ENCODE results near the gene DLGAP4.
"Not testable (repeated sequence)": the region's sequence is repeated elsewhere in the genome, so short reads cannot be mapped to it uniquely, and the experiment has no call there.

Gene DLGAP4

DNA sequence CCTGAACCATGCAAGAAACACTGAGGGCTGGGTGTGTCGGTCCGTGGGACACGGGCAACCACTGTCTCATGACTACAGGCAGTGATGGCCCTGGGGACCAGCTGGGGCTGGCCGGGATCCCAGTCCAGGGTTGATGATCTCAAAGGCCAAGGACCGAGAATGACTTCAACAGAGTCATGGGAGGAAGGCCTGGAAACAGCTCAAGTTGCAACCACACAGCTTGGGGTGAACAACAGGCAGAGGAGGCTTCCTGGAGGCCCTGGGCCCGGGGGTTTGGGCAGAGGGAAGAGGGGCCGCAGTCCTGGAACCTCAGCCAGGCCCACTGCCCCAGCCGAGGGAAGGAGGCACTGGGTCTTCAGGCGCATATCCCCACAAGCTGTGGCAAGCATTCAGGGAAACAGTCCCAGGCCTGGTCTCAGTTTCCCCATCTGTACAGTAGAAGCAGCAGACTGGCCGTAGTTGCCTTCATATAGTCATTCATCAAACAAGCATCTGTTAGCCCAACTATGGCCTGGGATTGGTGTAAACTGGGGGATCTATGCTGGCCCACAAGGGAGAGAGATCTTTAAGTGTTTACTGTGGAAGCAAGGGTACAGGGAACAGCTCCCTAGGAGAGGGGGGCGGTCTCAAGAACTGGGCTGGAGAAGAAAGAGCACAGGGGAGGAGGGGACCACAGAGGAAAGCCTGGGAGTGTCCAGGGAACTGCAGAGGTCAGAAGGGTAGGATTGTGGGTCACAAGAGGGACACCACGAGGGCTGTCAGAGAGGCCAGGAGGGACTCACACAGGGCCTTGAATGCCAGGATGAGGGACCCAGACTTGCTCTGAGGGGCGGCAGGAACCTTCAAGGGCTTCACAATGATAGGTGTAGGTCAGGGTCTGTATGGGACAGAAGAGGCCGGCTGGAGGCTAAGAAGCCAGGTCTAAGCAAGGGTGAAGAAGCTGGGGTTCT, 237.3 kb downstream of the DLGAP4 start:
- no peak for DNase-seq

DNA sequence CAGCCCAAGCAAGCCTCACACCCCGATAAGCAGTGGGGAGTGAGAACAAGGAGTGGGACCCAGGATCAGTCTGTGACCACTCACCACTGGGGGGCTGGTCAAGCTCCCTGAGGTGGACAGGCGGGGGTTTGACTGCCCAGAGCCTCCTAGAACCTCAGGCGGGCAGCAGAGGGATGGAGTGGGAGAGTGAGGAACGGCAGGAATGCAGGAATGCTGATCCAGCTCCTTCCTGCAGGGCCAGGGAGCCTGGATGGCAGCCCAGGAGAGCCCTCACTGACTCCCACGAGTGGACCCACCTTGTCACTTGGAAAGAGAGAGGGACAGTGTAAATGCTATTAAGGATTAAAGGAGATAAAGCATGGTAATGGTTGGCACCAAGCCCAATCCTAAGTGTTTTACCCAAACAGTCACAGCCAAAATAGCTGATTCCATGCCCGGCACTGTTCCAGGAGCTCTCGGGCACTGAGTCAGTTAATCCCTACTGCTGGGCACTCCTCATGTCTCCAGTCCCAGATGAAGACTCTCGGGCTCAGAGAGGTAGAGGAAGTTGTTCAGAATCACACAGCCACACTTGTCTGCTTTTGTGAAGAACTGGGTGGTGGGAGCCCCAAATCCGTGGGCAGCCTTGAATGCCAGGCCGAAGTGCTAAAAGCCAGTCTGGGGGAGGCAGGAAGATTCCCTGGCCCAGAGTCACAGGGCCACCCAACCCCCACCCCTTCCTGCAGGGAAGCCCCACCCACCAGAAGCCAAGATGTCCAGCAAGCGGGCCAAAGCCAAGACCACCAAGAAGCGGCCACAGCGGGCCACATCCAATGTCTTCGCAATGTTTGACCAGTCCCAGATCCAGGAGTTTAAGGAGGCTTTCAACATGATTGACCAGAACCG, 238.2 kb downstream of the DLGAP4 start:
- no peak for DNase-seq

DNA sequence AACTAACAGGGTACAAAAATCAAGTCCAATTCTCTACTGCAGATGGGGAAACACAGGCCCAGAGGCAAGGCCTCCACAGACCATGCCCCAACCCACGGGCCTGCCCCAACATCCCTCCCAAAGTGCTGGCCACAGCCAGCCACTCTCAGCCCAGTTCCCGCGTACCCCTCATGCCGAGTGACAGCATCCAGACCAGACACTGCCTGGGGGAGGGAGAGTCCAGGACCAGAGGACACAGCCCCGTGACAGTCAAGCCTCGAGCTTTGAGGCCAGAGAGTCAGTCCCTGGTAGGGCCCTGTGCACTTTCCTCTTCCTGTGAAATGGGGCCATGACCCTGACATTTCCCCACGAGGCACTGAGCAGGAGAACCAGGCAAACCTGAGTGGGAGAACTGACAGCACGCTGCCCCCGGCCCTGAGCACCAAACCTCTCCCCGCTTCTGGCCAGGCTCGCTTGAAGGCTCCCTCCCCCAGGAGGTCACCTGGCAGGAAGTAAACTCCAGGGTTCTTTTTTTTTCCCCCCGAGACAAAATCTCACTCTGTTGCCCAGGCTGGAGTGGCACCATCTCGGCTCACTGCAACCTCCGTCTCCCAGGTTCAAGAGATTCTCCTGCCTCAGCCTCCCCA, 240.1 kb downstream of the DLGAP4 start:
- no peak for DNase-seq

DNA sequence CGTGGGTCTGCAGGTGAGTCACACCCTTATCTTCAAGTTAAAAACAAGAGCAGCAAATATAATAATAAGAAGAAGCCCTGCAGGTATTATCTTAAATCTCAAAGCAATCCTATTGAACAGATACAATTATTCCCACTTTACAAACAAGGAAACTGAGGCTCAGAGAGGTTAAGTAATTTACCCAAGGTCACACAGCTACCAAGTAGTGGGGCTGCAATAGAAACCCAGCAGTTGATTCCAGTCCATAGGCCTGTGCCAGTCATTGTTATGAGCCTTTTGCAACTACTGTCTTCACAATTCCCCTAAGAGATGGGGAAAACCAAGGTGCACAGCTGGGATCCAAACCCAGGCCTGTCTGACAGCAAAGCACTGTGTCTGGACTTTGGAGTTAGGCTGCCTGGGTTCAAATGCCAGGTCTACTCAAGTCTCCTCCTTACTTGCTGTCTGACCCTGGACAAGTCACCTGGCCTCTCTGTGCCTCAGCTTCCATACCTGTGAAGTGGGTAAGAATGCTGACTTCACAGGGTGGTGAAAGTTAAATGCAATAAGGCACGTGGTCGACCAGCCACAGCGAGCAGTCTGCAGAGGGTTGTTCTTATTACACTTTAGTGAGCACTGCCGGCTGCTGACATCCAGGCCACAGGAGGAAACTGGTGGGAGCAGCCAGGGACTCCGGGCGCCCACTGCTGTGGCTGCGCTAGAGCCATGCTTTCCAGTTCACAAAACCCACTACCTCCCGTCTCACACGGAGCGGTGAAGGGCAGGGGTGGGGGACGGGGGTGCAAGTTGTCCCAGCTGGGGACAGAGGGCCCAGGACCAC, 241.3 kb downstream of the DLGAP4 start:
- DNase-seq, result no peak

DNA sequence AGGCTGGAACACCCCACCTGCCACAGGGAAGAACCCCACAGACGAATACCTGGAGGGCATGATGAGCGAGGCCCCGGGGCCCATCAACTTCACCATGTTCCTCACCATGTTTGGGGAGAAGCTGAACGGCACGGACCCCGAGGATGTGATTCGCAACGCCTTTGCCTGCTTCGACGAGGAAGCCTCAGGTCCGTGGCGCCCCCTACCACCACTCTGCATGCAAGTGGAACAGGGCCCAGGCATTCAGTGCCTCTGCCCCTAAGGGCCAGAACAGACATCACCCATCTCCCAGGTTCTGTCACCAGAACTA, 241.8 kb downstream of the DLGAP4 start:
- no peak for DNase-seq

DNA sequence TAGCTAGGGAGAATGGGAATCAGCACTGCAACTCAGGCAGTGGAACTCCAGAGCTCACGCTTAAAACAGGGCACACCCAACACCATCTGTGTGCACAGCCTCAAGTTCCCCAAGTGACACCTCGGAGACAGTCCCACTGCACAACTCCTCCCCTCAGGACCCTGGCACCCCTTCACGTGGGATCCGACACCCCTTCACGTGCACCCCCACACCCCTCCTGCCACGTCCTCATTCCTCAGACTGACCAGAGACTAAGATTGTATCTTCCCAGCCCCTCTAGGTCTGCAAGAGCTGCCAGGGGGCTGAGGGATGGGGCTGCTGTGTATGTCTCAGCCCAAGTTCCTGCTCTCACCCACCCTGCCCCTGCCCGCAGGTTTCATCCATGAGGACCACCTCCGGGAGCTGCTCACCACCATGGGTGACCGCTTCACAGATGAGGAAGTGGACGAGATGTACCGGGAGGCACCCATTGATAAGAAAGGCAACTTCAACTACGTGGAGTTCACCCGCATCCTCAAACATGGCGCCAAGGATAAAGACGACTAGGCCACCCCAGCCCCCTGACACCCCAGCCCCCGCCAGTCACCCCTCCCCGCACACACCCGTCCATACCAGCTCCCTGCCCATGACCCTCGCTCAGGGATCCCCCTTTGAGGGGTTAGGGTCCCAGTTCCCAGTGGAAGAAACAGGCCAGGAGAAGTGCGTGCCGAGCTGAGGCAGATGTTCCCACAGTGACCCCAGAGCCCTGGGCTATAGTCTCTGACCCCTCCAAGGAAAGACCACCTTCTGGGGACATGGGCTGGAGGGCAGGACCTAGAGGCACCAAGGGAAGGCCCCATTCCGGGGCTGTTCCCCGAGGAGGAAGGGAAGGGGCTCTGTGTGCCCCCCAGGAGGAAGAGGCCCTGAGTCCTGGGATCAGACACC, 242.8 kb downstream of the DLGAP4 start:
- no peak for DNase-seq

DNA sequence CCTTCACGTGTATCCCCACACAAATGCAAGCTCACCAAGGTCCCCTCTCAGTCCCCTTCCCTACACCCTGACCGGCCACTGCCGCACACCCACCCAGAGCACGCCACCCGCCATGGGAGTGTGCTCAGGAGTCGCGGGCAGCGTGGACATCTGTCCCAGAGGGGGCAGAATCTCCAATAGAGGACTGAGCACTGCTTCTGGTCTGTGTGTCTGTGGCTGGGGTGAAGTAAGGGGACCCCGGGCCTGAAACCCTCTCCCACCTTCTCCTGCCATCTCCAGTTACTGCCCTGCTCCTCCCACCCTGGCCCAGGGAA, 243.4 kb downstream of the DLGAP4 start:
- no peak for DNase-seq

DNA sequence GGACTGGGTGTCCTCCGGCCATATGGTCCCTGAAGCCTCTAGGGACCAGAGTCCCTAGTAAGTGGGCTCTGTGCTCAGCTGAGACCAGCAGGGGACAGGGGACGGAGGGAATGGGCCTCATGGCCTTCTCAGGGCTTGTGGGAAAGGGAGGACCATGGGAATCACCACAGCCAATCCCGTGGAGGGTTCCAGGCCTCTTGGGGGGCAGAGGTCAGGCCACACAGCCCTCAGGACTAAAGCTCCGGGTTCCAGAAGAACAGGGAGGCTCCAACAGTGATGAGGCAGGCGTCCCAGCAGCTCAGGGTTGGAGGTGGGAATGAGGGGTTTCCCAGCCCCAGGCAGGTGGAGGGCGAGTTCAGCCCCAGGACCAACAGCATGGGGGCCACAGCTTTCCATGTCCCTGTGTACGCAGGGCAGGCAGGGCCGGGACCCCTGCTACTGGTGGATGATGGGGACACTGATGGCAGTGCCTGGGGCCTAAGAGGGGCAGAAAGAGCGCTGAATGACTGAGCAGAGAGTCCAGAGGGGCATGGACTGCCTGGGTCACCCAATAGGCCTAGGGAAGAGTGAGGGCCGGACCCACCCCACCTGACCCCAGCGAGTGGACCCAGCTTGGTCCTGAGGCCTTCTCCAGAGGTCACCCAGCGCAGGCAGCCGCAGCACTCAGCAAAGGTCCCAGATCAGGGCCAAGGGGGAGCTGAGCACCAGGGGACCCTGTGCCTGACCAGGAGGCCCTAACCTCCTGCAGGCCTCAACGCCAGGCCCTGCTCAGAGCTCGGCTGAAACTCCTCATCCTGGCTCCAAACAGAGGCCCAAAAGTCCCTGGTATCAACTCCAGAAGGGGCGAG, 244.0 kb downstream of the DLGAP4 start:
- no peak for DNase-seq

DNA sequence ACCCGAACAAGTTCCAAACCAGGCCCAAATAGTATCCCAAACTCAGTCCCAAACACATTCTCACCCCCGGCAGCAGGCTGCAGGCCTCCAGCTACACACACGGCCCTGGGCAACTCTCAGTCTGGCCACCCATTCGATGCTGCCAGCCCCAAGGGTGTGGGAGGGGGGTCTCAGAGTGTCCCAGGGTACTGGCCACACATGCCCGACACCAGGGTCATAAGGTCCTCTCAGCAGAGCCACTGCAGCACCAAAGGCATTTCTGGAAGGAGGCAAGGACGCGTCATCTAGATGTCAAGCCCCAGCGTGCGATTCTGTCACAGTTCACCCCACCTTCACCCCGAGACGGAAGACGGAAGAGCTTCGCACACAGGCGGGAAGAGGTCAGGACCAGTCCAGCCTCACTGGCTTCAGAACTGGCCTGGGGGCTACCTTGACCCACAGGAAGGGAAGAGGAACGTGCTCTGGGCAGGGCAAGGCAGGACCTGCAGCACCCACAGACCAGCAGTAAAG, 244.7 kb downstream of the DLGAP4 start:
- no peak for DNase-seq

DNA sequence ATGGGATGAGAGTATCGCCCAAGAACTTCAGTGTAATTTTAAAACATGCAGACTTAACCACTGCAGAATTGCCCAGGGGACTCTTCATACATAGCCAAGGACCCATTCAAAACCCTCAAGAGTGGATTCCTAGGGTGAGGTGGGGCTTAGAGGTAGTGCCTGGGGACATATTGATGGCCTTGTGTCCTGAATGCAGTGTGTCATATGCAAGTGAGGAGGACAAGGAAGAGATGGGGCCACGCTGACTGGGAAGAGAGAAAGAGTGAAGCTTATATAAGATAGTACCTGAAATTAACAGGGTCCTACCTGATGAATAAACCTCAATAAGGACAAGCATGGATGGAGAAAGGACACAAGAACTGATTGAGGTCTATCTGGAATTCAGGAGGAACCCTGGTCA, 249.1 kb downstream of the DLGAP4 start:
- DNase-seq, result no peak

DNA sequence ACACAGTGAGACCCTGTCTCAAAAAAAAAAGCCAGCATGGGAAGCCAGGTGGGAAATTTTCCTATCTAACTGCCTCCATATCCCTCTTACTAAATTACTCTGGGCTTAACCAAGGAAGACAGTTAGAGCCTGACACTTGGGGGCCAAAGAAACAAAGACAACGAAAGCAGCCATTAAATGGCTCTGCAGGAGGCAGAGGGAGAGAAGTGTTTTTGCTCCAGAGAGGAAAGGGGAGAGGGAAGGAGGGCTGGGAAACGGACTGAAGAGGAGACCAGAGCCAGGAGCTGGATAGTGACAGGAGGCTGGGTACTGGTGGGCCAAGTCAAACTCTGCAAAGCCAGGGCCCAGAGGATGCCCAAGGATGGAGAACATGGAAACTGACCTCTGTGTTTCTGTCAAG, 256.6 kb downstream of the DLGAP4 start:
- no peak for DNase-seq

DNA sequence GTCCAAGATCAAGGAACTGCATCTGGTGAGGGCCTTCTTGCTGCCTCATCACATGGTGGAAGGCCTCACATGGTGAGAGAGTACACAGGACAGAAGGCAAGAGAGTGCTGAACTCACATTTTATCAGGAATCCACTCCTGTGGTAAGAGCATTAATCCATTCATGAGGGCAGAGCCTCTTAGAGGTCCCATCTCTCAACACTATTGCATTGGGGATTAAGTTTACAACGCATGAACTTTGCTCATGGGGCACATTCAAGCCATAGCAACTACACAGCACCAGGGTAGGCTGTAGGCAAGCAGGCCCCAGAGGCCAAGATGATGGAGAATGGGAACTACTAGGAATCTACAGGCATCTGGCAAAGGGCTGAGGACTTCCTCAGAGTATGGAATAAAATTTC, 257.2 kb downstream of the DLGAP4 start:
- no peak for DNase-seq

DNA sequence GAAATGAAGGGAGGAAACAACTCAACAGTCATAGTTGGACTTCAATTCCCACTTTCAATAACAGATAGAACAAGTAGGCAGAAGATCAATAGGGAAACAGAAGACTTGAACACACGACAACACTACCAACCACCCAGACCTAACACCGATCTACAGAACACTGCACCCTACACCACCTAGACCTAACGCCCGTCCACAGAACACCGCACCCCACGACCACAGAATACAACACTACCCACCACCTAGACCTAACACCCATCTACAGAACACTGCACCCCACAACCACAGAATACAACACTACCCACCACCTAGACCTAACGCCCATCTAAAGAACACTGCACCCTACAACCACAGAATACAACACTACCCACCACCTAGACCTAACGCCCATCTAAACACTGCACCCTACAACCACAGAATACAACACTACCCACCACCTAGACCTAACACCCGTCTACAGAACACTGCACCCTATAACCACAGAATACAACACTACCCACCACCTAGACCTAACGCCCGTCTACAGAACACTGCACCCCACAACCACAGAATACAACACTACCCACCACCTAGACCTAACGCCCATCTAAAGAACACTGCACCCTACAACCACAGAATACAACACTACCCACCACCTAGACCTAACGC, 258.1 kb downstream of the DLGAP4 start:
- not testable (repeated sequence) for DNase-seq

DNA sequence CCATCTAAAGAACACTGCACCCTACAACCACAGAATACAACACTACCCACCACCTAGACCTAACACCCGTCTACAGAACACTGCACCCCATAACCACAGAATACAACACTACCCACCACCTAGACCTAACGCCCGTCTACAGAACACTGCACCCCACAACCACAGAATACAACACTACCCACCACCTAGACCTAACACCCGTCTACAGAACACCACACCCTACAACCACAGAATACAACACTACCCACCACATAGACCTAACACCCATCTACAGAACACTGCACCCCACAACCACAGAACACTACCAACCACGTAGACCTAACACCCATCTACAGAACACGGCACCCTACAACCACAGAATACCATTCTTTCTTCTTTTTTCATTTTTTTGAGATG, 258.6 kb downstream of the DLGAP4 start:
- peak; percentile 48 for DNase-seq

DNA sequence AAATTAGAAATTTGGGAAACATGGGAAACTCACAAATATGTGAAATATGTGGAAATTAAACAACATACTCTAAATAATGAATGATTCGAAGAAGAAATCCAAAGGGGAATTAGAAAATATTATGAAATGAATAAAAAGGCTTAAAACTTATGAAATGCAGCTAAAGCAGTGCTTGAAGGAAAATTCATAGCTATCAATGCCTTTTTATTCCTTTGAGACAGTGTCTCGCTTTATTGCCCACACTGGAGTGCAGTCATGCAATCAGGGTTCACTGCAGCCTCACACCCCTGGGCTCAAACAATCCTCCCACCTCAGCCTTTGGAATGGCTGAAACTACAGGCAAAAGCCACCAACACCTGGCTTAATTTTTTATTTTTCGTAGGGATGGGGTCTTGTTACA, 259.4 kb downstream of the DLGAP4 start:
- no peak for DNase-seq

DNA sequence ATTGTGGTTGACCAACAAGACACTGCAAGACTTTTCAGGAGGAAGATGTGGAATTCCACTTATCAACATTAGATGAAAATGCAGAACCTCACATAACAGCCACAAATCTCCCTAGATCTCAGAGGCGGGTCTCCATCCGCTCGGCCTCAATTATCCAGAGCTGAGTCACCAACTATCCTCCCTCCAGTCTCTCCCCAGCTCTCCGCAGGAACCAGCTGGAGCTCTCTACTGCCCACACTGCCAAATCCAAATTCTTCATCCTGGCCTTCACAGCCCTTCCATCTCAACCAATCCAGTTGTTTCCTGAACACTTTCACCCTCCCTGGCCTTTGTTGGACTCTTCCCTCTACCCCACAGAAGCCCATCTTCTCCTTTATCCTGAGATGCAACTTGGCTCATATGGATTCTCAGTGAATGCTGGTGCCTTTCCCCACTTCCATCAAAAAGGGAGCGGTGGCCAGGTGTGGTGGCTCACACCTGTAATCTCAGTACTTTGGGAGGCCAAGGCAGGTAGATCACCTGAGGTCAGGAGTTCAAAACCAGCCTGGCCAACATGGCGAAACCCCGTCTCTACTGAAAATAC, 263.8 kb downstream of the DLGAP4 start:
- no peak for DNase-seq

DNA sequence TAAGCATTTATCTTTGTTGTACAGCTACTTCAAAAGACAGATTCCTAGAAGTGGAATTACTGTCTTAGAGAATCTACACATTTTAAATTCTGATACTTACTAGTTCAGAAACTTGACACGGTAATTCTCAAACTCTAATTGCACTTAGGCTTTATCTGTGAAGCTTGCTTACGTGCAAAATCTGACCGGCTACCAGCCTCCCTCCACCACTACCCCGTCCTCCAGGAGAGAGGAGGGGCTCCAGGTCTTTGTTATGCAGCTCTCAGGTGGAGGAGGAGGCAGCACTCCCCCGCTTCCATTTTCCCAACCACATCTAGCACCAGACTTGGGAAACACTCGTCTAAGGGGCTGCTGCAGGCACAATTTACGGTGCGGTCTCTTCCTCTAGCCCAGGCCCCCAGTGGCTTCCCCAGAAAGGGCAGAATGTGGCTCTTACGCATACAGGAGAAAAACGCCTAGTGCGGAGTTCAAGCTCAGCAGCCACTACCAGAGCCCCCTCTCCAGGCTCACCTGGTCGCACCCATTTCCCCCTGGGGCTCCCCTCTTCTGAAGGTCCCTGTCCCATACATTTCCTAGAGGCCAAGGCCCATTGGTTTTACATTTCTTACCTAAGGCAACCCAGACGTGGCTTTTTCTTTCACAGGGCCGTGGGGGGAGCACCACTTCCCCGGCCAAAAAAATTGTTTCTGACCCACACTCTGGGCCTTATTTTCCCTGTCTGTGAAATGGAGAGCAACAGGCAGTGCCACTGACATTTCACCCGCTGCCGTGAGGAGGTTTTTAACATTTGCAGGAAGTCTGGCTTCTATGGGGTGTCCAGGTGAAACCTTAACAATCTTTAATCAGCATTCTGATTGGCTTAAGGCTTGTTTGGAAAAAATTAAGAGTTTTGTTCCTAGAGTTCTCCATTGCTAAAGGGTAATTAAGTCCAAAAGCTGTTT, 265.7 kb downstream of the DLGAP4 start:
- no peak for DNase-seq

DNA sequence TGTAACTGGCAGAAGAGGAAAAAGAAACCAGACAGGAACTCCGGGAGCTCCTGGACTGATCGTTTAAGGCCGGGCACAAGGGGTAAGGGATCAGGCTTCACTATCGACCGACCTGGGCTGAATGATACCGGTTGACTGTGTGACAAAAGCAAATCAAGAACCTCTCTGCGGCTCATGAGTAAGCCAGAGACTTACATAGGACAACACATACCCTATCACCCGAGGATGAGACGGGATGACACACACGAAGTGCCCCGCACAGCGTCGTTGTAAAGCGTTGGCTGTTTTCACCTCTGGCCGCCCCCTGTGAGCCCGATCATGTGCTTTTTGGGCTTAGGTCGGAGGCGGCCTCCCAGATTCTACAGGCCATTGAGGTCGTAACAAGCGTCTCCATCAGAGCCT, 266.6 kb downstream of the DLGAP4 start:
- peak; percentile 71 for DNase-seq

All from CD4-positive, alpha-beta T cell treated with Interleukin-10 for 1 hour (primary cell).